ENCODE measurements around the gene C3orf80.

GRCh38 chr3:160217675-160218074 is 7.5 kb upstream of the C3orf80 start:
- no peak for TF ChIP-seq PPARA (CRISPR knock-in tag; IDR thresholded peaks at IDR 0.05; ENCODE audit: borderline replicate concordance)
- TF ChIP-seq TCF4 (CRISPR knock-in tag; IDR thresholded peaks at IDR 0.05; ENCODE audit: borderline replicate concordance) = no peak
- no peak for TF ChIP-seq RARB (CRISPR knock-in tag; IDR thresholded peaks at IDR 0.05)

Measured in SK-N-SH treated with all-trans-retinoic acid at 6 μM for 48 hours (cell line).